H1 (cell line): ENCODE results near the gene STAU1. TPM values are rescaled to one million over a fixed set of nuclear protein-coding genes. Genes with fewer than 3 reads are reported as not detected.

Experiments
- CTCF ChIA-PET: fragments of 300-600 bp; sonication (Branson Sonifier 250); formaldehyde crosslinking; loops from one replicate; lab custom pipeline; 2021; ENCODE audit not compliant: partially characterized antibody; lab: Charles Lee
- POLR2A ChIA-PET: fragments of 300-600 bp; sonication (Branson Sonifier 250); formaldehyde crosslinking; loops from one replicate; lab custom pipeline; 2021; ENCODE audit warnings: inconsistent platforms; ENCODE audit not compliant: partially characterized antibody; lab: Charles Lee
- DNase-seq, 2 experiments: peaks; one replicate each; pipeline versions ENCODE4 v3.0.0 to v3.0.0-alpha.2; 2010 to 2022; ENCODE audit warnings: low spot score in 2 of 2, low read depth in 1 of 2, mixed read lengths in 1 of 2
- FAIRE-seq: peaks from 2 replicates; lab custom pipeline; 2011; peaks lifted over from hg19 to GRCh38; lab: Jason Lieb, UNC
- H2AFZ ChIP-seq: 2 replicates; pipeline ENCODE4 v1.8.1; 2012; ENCODE audit warnings: low read length, inconsistent platforms
- H2AK5ac ChIP-seq: 2 replicates; pipeline ENCODE4 v1.6.1; 2013; ENCODE audit warnings: low read depth, low read length
- H2BK120ac ChIP-seq: replicated peaks from 2 replicates; pipeline ENCODE3; 2013; ENCODE audit warnings: low read depth, low read length, inconsistent platforms
- H2BK12ac ChIP-seq: 2 replicates; pipeline ENCODE4 v1.6.1; 2013; ENCODE audit warnings: low read depth, low read length
- H2BK15ac ChIP-seq: 2 replicates; pipeline ENCODE4 v1.6.1; 2013; ENCODE audit warnings: low read length
- H2BK20ac ChIP-seq: 2 replicates; pipeline ENCODE4 v1.6.1; 2013; ENCODE audit warnings: low read length
- H2BK5ac ChIP-seq: 2 replicates; pipeline ENCODE4 v1.6.1; 2013; ENCODE audit warnings: low read depth, low read length
- H3K14ac ChIP-seq: 2 replicates; pipeline ENCODE4 v1.6.1; 2013; ENCODE audit warnings: inconsistent platforms; ENCODE audit not compliant: insufficient read length
- H3K18ac ChIP-seq: 2 replicates; pipeline ENCODE4 v1.6.1; 2013; ENCODE audit warnings: low read length; ENCODE audit errors: extremely low read depth
- H3K23ac ChIP-seq: 2 replicates; pipeline ENCODE4 v1.6.1; 2013; ENCODE audit warnings: inconsistent platforms; ENCODE audit not compliant: insufficient read length
- H3K23me2 ChIP-seq: 2 replicates; pipeline ENCODE4 v1.6.1; 2013; ENCODE audit warnings: low read depth, low read length
- H3K27ac ChIP-seq: 2 replicates; pipeline ENCODE4 v1.6.1; 2011; ENCODE audit warnings: low read depth, low read length, inconsistent platforms
- H3K27me3 ChIP-seq, 4 experiments: replicated peaks in 1 of 4; 1 replicate in 1 of 4; 2 replicates in 3 of 4; pipeline versions ENCODE4 v1.6.1 to v1.8.1; 2011 to 2013; ENCODE audit warnings: low read length in 3 of 4, mild to moderate bottlenecking in 3 of 4, inconsistent platforms in 2 of 4, mixed read lengths in 2 of 4, moderate library complexity in 1 of 4; ENCODE audit not compliant: control insufficient read depth in 3 of 4, insufficient read depth in 3 of 4; ENCODE audit errors: extremely low read depth in 1 of 4
- H3K36me3 ChIP-seq, 4 experiments: 2 replicates each; pipeline versions ENCODE4 v1.6.1 to v1.8.1; 2011 to 2013; ENCODE audit warnings: mild to moderate bottlenecking in 4 of 4, low read length in 3 of 4, moderate library complexity in 2 of 4, control low read depth in 1 of 4, inconsistent platforms in 1 of 4; ENCODE audit not compliant: insufficient read depth in 4 of 4, control insufficient read depth in 2 of 4
- H3K4ac ChIP-seq: replicated peaks from 2 replicates; pipeline ENCODE3; 2013; ENCODE audit warnings: low read length, low read depth, mixed read lengths, inconsistent platforms; ENCODE audit not compliant: insufficient read length
- H3K4me1 ChIP-seq, 4 experiments: replicated peaks in 1 of 4; 1 replicate in 1 of 4; 2 replicates in 3 of 4; pipeline versions ENCODE4 v1.6.1 to v1.8.1; 2011 to 2013; ENCODE audit warnings: low read length in 3 of 4, inconsistent platforms in 2 of 4, mixed read lengths in 1 of 4; ENCODE audit not compliant: insufficient read depth in 4 of 4, control insufficient read depth in 3 of 4
- H3K4me2 ChIP-seq, 2 experiments: 2 replicates each; pipeline versions ENCODE4 v1.6.1 to v1.8.1; 2011 to 2013; ENCODE audit warnings: low read depth in 2 of 2, low read length in 2 of 2, control low read depth in 1 of 2, inconsistent platforms in 1 of 2, mild to moderate bottlenecking in 1 of 2; ENCODE audit not compliant: insufficient read depth in 1 of 2
- H3K4me3 ChIP-seq, 4 experiments: fragments of 200-600, 300-600 bp in 1 of 4; sonication (generic), shearing (Covaris generic), sonication (Bioruptor Twin) in 1 of 4; 2 replicates each; pipeline versions ENCODE4 v1.5.1 to v1.8.1; 2011 to 2016; ENCODE audit warnings: low read length in 4 of 4, low read depth in 3 of 4, control low read depth in 2 of 4, inconsistent platforms in 2 of 4, mild to moderate bottlenecking in 2 of 4, mixed read lengths in 1 of 4, moderate library complexity in 1 of 4; ENCODE audit not compliant: insufficient read depth in 2 of 4; ENCODE audit errors: extremely low read depth in 1 of 4
- H3K56ac ChIP-seq: replicated peaks from 2 replicates; pipeline ENCODE3; 2013; ENCODE audit warnings: low read depth, mild to moderate bottlenecking, mixed read lengths, low read length, inconsistent platforms; ENCODE audit not compliant: insufficient read length
- H3K79me1 ChIP-seq: 2 replicates; pipeline ENCODE4 v1.6.1; 2013; ENCODE audit warnings: low read depth, low read length, control low read depth
- H3K79me2 ChIP-seq, 2 experiments: 2 replicates each; pipeline versions ENCODE4 v1.6.1 to v1.8.1; 2012 to 2013; ENCODE audit warnings: low read length in 2 of 2, mild to moderate bottlenecking in 2 of 2, inconsistent platforms in 1 of 2; ENCODE audit not compliant: insufficient read depth in 2 of 2, control insufficient read depth in 1 of 2
- H3K9ac ChIP-seq, 4 experiments: replicated peaks in 1 of 4; 1 replicate in 1 of 4; 2 replicates in 3 of 4; pipeline versions ENCODE4 v1.6.1 to v1.8.1; 2011 to 2013; ENCODE audit warnings: low read depth in 3 of 4, low read length in 3 of 4, control low read depth in 2 of 4, mild to moderate bottlenecking in 2 of 4, moderate library complexity in 2 of 4, inconsistent platforms in 1 of 4; ENCODE audit errors: extremely low read depth in 1 of 4
- H3K9me3 ChIP-seq, 2 experiments: 2 replicates each; pipeline versions ENCODE4 v1.6.1 to v1.8.1; 2012 to 2013; ENCODE audit warnings: mild to moderate bottlenecking in 2 of 2, moderate library complexity in 2 of 2, control low read depth in 1 of 2, inconsistent platforms in 1 of 2, low read depth in 1 of 2, low read length in 1 of 2, mixed read lengths in 1 of 2; ENCODE audit not compliant: insufficient read depth in 2 of 2
- H4K20me1 ChIP-seq, 2 experiments: replicated peaks in 1 of 2; 2 replicates each; pipeline versions ENCODE3 to v1.8.1; 2011 to 2013; ENCODE audit warnings: inconsistent platforms in 2 of 2, low read length in 2 of 2, mild to moderate bottlenecking in 1 of 2; ENCODE audit not compliant: insufficient read depth in 2 of 2, control insufficient read depth in 1 of 2
- H4K5ac ChIP-seq: 2 replicates; pipeline ENCODE4 v1.6.1; 2013; ENCODE audit warnings: low read length, low read depth, mixed read lengths, inconsistent platforms; ENCODE audit not compliant: insufficient read length
- H4K8ac ChIP-seq: 2 replicates; pipeline ENCODE4 v1.8.0; 2013; ENCODE audit warnings: mild to moderate bottlenecking, moderate library complexity, low read length, inconsistent platforms; ENCODE audit not compliant: insufficient read depth; ENCODE audit errors: extremely low read depth
- H4K91ac ChIP-seq: replicated peaks from 2 replicates; pipeline ENCODE3; 2013; ENCODE audit warnings: low read length, mixed read lengths, inconsistent platforms; ENCODE audit not compliant: insufficient read length
- CBX8 ChIP-seq: fragments of 300-800, 300-1000 bp; sonication (generic); IDR thresholded peaks from 2 replicates; pipeline ENCODE4 v1.7.1; 2016; ENCODE audit warnings: low read depth, low read length, borderline replicate concordance
- JUN ChIP-seq: IDR thresholded peaks from 2 replicates; pipeline ENCODE4 v1.6.1; 2011; ENCODE audit warnings: low read depth, mild to moderate bottlenecking, improper control_type of control experiment, low read length
- KDM4A ChIP-seq: IDR thresholded peaks from one replicate; pipeline ENCODE4 v1.7.1; 2012; ENCODE audit warnings: low read depth, mild to moderate bottlenecking, moderate library complexity, low read length, inconsistent platforms; ENCODE audit not compliant: severe bottlenecking
- RAD21 ChIP-seq, 2 experiments: IDR thresholded peaks in 1 of 2; conservative IDR thresholded peaks in 1 of 2; 2 replicates each; pipeline ENCODE4 v1.6.1; 2011; ENCODE audit warnings: low read depth in 2 of 2, low read length in 2 of 2, improper control_type of control experiment in 1 of 2, inconsistent platforms in 1 of 2, mild to moderate bottlenecking in 1 of 2, moderate library complexity in 1 of 2
- SIX5 ChIP-seq: IDR thresholded peaks from 2 replicates; pipeline ENCODE4 v1.6.1; 2011; ENCODE audit warnings: mild to moderate bottlenecking, low read depth, low read length
- WGBS, 2 experiments: shearing (Covaris generic) in 1 of 2; methylation state at CpG; one replicate each; pipeline versions ENCODE4 v1.1.6 to v1.1.7; 2013 to 2015; ENCODE audit warnings: low lambda C conversion rate in 2 of 2, mixed read lengths in 2 of 2, inconsistent platforms in 1 of 2, low coverage in 1 of 2, missing lambda C conversion rate in 1 of 2; ENCODE audit not compliant: insufficient replicate concordance in 2 of 2, insufficient coverage in 1 of 2, insufficient read length in 1 of 2; ENCODE audit errors: extremely low coverage in 1 of 2, missing lambda C conversion rate in 1 of 2; 5-methylcytosine and 5-hydroxymethylcytosine counted together
- polyA plus RNA-seq, 7 experiments: library from polyadenylated mRNA; depleted of rRNA in 3 of 7; stranded (reverse) in 5 of 7; unstranded in 2 of 7; fragments of >200 nt in 5 of 7; fragments of 200-250 nt in 2 of 7; gene quantifications; 1 replicate in 5 of 7; 2 replicates in 1 of 7; 4 replicates in 1 of 7; pipeline versions ENCODE4 v1.2.1 to v1.2.3, GENCODE V29; 2011 to 2013; ENCODE audit warnings: missing spikeins in 2 of 7, mixed read lengths in 2 of 7
- total RNA-seq: library from RNA; stranded (reverse); fragmentation: NEBNext Ultra II Directional; extraction: Animal tissue kit (Norgen Biotek cat#: 25700); gene quantifications from 2 replicates; pipeline ENCODE4 v1.2.1, GENCODE V29; 2021

The STAU1 gene
- total and polyA plus RNA-seq, 2 of the 8 experiments (the other 6 are each of a cell fraction or from before 2014, with no cell fraction given): 41.4 to 107 TPM

GRCh38 chr20:49156481-49156880 lies 31.7 kb downstream of the STAU1 start:
- H3K4ac ChIP-seq: no peak overlapping the region
- H3K4me1 ChIP-seq: no peaks in the 10 kb centered on the region
- FAIRE-seq (no peak), DNase-seq (no peak)
- H2BK5ac ChIP-seq: no peak overlapping the region
- CTCF ChIA-PET: interaction anchor here (0.6 to 1.0 kb wide), 3 partner anchors 10 to 96 kb away, joined by 3 to 5 read pairs (median 3); no protein-coding TSS in a partner anchor
- no peak overlapping the region for H3K9ac ChIP-seq
- no peak overlapping the region for H3K14ac ChIP-seq
- H2BK120ac ChIP-seq: no peak overlapping the region
- no peak overlapping the region for H3K18ac ChIP-seq
- H3K27ac ChIP-seq: no peak overlapping the region
- H3K23ac ChIP-seq: no peak overlapping the region
- no peaks in the 10 kb centered on the region for H3K23me2 ChIP-seq
- no peak overlapping the region for H4K91ac ChIP-seq
- H4K5ac ChIP-seq: no peak overlapping the region
- H4K8ac ChIP-seq: no peak overlapping the region
- peaks cover 1 to 3% of the 10 kb centered on the region in 2 experiments for H4K20me1 ChIP-seq
- no peak overlapping the region for H2BK15ac ChIP-seq
- no peak overlapping the region for H3K56ac ChIP-seq
- no peak overlapping the region for H3K4me3 ChIP-seq
- no peak overlapping the region for H2AK5ac ChIP-seq
- WGBS, 2 experiments: 88% methylated on average over 1 of the region's 1 CpG; no CpG with 5 or more reads in 1 of the 2 experiments
- H3K9me3 ChIP-seq: no peaks in the 10 kb centered on the region
- H2BK12ac ChIP-seq: no peak overlapping the region
- H3K79me2 ChIP-seq: peaks cover 0 to 55% of the 10 kb centered on the region in 2 experiments; a peak in 2 of 4 replicates
- peaks cover 2% of the 10 kb centered on the region; the same call in 1 of the 2 replicates for H3K79me1 ChIP-seq
- POLR2A ChIA-PET: no interaction called here
- H3K36me3 ChIP-seq: peaks cover 0 to 6% (median 2%) of the 10 kb centered on the region in 4 experiments; a peak in 5 of 8 replicates
- no peaks in the 10 kb centered on the region for H3K27me3 ChIP-seq
- no peak overlapping the region for H3K4me2 ChIP-seq
- TF ChIP-seq JUN (no peak), CBX8 (no peak), RAD21 (IDR thresholded peaks at IDR 0.05 in 1 of 2, conservative IDR thresholded peaks at IDR 0.05 in 1 of 2; ENCODE audit: low read depth in 2 of 2, low read length in 2 of 2) (no peak), KDM4A (no peak), SIX5 (no peak)
- no peak overlapping the region for H2AFZ ChIP-seq
- H2BK20ac ChIP-seq: no peak overlapping the region
